Glomerular visceral epithelial cell (primary cell): ENCODE measurements around the gene STAP1.
"Not testable (repeated sequence)": the region's sequence is repeated elsewhere in the genome, so short reads cannot be mapped to it uniquely, and the experiment has no call there.

Experiments
- DNase-seq: peaks from one replicate; pipeline ENCODE4 v3.0.0-alpha.2; 2016; ENCODE audit errors: extremely low spot score

Gene STAP1

DNA sequence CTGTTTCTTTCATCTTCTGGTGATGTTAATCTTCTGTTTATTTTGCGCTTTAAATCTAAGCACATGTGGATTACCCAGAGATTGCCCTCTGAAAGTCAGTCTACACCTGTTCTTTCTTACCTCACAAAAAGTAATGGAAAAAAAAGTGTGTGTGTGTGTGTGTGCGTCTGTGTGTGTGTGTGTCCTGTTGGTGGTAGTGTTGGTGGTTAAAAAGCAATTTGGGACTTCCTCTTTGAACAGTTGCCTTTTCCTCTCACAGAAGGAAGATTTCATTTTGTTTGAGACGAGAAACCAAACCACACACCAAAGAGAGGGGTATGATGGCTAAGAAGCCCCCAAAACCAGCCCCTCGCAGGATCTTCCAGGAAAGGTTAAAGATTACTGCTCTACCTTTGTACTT lies at the start of gene STAP1:
TSS of gene STAP1 (plus strand) at position 235 of the 400 bp plus-strand sequence. CDS start at position 318, 83 bp downstream.
- DNase-seq: no peak

DNA sequence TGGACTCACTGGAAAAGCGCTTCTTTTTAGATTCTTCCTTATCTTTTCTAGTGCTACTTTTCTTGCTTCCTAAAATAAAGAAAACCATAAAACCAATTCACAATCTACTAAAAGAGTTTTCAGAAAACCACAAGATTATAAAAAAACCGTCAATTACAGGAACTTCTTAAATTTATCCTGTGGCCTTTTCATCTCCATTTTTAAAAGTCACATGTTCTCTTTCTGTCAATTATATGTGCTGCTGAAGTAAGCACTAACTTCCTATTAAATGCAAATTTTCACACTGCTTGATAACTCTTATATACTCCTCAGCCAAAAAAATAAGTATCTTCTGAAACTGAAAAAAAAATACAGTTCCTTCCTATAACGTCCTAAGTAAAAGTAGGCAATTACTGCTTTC lies 46.0 kb upstream of the STAP1 start:
- DNase-seq: no peak

DNA sequence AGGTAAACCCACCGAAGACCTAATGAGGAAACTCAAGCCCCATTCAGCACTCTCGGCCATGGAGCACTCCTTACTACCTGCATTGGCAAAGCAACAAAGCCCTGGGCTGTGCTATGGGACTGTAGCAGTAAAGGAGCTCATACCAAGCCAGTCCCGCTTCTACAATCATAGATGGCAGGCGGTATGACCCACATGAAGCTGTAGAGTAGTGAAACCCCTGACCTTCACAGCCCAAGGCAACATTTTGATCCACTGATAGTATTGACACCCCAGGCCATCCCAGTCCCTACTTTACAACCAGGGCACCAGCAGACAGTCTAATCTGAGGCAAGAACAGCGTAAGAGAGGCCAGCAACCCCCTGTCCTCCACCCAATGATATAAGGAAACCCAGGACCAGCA lies 38.4 kb upstream of the STAP1 start:
- no peak for DNase-seq

DNA sequence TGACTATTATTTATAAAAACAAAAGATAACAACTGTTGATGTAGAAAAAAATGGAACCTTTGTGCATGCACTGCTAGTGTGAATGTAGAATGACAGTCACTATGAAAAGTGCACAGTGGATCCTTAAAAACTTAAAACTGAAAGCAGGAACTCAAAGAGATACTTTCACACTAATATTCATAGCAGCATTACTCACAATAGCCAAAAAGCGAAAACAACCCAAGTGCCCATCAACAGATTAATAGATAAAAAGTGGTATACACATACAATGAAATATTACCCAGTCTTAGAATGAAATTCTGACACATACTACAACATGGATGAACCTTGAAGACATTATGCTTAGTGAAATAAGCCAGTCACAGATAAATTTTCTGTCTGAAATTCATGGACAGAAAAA lies 37.0 kb upstream of the STAP1 start:
- no peak for DNase-seq

- DNase-seq: no peak
These were observed 36.3 kb upstream of the STAP1 start for GRCh38 chr4:67522230-67522629.

DNA sequence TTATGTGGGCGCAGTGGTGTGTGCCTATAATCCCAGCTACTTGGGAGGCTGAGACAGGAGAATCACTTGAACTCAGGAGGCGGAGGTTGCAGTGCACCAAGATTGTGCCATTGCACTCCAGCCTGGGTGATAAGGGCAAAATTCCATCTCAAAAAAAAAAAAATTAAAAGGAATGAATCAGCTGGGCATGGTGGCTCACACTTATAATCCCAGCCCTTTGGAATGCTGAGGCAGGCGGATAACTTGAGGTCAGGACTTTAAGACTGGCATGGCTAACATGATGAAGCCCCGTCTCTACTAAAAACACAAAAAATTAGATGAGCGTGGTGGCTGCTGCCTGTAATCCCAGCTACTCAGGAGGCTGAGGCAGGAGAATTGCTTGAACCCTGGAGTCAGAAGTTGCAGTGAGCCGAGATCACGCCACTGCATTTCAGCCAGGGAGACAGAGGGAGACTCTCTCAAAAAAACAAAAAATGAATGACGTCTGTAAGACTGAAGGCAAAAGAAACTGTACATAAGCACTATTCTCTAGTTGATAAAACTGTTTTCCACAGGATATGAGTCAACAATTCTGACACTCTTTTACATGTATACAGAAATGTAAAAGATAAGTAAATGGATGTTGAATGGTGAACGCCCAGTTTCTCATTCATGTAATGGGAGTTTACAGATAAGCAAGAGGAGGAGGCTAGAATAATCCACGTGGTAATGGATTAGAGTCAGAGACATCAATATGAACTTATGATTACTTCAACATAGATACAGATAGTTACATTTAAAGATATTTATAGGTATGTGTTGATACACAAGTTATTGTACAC lies 35.5 kb upstream of the STAP1 start:
- no peak for DNase-seq

DNA sequence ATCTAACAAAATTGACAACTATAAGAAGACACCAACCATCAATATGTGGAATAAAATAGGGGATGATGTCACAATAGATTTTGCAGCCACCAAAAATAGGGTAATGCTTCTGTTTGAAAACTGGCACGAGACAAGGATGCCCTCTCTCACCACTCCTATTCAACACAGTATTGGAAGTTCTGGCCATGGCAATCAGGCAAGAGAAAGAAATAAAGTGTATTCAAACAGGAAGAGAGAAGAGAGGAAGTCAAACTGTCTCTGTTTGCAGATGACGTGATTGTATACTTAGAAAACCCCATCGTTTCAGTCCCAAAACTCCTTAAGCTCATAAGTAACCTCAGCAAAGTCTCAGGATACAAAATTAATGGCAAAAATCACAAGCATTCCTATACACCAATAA lies 34.4 kb upstream of the STAP1 start:
- DNase-seq: not testable (repeated sequence)

DNA sequence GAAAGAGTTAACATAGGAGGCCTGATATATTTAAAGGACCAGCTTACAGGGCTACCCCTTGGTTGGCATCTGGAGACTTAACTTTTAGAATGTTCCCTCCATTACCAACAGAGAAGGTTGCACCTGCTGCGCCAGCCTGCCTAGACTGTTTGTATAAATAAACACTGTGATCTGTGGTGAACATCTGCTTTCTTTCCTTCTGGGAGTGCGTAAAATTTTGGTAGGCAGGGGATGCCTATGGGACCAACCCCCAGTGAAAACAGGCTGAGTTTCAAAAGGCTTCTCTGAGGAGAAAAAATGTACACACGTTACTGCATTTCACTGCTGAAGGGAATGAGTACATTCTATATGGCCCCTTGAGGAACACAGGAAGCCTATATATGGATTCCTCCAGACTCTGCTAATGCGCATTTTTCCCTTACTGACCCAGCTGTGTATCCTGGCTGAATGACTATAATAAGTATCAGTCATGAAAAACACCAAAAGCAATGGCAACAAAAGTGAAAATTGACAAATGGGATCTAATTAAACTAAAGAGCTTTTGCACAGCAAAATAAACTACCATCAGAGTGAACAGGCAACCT lies 27.1 kb upstream of the STAP1 start:
- no peak for DNase-seq

GRCh38 chr4:67532397-67532796 lies 26.1 kb upstream of the STAP1 start:
- not testable (repeated sequence) for DNase-seq

GRCh38 chr4:67533112-67533511 lies 25.4 kb upstream of the STAP1 start:
- no peak for DNase-seq

- no peak for DNase-seq
These were observed 23.2 kb upstream of the STAP1 start for GRCh38 chr4:67535280-67535840.

DNA sequence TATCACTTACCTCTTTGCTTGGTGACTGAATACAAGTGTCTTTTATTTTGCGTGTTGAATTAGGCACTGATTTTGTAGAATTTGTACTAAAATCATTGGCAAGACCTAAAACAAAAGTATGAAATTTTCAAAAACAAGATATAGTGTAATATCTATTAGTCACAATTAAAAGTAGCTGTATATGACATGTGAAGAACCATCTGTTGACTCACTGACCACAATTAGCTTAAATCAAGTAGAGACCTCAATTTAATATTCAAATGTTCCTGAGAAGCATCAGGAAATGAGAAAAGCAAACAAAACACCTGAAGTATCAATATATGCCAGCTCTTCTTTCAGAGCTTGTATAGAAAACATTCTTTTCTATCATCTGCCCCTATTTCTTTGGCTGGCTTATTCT lies 18.7 kb upstream of the STAP1 start:
- DNase-seq: no peak

GRCh38 chr4:67542076-67542475 lies 16.5 kb upstream of the STAP1 start:
- DNase-seq: no peak

- peak; percentile 98 for DNase-seq
These were observed 13.1 kb upstream of the STAP1 start, which contains the start of gene CENPC for GRCh38 chr4:67545199-67546003. Gene CENPC (minus strand): TSS chr4:67545503. CDS start chr4:67545355, 148 bp downstream.

DNA sequence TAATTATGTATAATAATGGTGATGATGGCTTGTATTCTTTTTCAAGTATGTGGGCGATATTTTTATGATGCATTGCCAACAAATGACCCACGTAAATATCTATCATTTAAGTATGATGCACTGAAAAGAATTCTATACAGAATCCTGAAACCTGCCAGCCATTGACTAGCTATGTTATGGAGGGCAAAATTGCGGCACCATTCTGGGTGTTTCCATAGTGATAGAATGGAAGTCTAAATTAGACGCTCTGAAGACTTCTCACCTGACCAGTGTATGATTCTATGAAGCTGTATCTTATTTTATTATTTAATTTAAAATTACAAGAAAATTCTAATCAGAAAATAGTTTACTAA lies 12.5 kb upstream of the STAP1 start:
- no peak for DNase-seq

GRCh38 chr4:67546971-67547370 lies 11.6 kb upstream of the STAP1 start:
- no peak for DNase-seq

DNA sequence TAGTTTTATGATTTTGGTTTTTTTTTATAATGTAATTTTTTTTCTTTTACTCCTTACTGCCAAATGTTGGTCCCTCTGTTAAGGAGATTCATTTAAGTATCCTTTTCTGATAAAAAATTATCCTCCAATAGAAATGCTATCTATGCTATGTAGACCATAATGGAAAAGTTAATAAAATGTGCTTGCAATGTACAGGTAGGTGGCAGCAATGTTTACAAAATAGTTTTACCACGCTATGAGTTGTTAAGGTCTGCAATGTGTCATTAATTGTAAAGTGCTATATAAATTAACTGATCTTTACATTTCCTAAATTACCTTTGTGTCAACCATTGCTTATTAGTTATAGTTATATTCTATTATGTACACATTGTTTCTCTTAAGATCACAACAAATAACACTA lies 9.4 kb upstream of the STAP1 start:
- peak; percentile 16 for DNase-seq

DNA sequence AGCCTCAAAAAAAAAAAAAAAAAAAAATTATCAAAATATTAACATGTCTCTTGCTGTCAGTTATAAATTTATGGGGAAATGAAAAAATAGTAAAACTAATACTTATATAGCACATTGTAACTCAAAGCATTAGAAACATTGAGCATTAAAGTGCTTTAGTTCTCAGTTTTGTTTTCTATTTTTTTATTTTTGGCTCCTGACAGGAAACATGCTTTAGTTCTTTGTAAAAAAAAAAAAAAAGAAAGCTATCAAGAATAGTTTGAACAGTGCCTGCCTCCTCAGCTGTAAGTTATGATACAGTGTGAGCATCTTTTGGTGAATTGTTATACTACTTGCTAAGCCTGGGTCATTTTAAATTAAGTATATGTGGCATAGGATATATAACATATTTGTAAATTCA lies 8.1 kb upstream of the STAP1 start:
- DNase-seq: no peak

GRCh38 chr4:67550857-67551256 lies 7.7 kb upstream of the STAP1 start:
- no peak for DNase-seq

- not testable (repeated sequence) for DNase-seq
These were observed 6.3 kb upstream of the STAP1 start for GRCh38 chr4:67552146-67552792.

- no peak for DNase-seq
These were observed 4.4 kb upstream of the STAP1 start for GRCh38 chr4:67554096-67554495.

DNA sequence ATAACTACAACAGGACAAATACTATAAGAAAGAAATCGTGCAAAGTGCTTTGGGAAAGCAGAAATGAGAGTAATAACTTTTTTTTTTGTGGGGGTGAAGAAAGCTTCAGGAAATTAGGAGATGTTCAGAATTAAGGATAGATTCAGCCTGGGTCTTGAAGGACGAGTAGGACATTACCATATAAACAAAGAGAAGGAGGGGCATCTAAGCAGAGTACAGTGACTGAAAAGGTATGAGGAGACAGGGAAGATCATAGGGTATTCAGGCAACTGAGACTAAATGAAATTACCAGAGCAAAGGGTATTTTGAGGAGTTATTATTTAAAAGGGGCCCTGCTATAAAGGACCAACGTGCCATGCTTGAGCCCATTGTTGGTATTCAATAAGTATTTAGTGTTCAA lies 3.1 kb upstream of the STAP1 start:
- no peak for DNase-seq
